ENCODE results near the gene WAS.
"Not testable (repeated sequence)": the region's sequence is repeated elsewhere in the genome, so short reads cannot be mapped to it uniquely, and the experiment has no call there.

WAS gene

GRCh38 chrX:48688531-48689150, 5.0 kb downstream of the WAS start:
- no peak for DNase-seq

- no peak for DNase-seq
Observed at GRCh38 chrX:48689208-48689920, 5.8 kb downstream of the WAS start.

- DNase-seq = not testable (repeated sequence)
Observed at GRCh38 chrX:48691746-48692145, 8.1 kb downstream of the WAS start.

- DNase-seq = no peak
Observed at GRCh38 chrX:48694776-48695533, 11.4 kb downstream of the WAS start.

- DNase-seq = no peak
Observed at GRCh38 chrX:48695534-48695896, 11.9 kb downstream of the WAS start.

- no peak for DNase-seq
Observed at GRCh38 chrX:48695925-48696300, 12.3 kb downstream of the WAS start.

- peak in 1 of 2 experiments; percentile 73 for DNase-seq
Observed at GRCh38 chrX:48696301-48696908, 12.8 kb downstream of the WAS start, which contains the start of gene SUV39H1. TSS of gene SUV39H1 (plus strand) at chrX:48696734. CDS start at chrX:48696785, 51 bp downstream.

- DNase-seq = no peak
Observed at GRCh38 chrX:48696909-48697727, 13.5 kb downstream of the WAS start.

- DNase-seq = no peak
Observed at GRCh38 chrX:48698306-48698705, 14.7 kb downstream of the WAS start.

GRCh38 chrX:48700246-48700645, 16.6 kb downstream of the WAS start:
- DNase-seq = no peak

GRCh38 chrX:48700951-48701653, 17.5 kb downstream of the WAS start:
- DNase-seq = no peak

- DNase-seq = no peak
Observed at GRCh38 chrX:48702032-48702431, 18.4 kb downstream of the WAS start.

- no peak for DNase-seq
Observed at GRCh38 chrX:48702716-48703115, 19.1 kb downstream of the WAS start.

- no peak for DNase-seq
Observed at GRCh38 chrX:48703228-48703627, 19.6 kb downstream of the WAS start.

GRCh38 chrX:48703642-48704481, 20.3 kb downstream of the WAS start:
- DNase-seq = no peak

- DNase-seq = no peak
Observed at GRCh38 chrX:48705871-48706270, 22.3 kb downstream of the WAS start.

- no peak for DNase-seq
Observed at GRCh38 chrX:48709522-48710112, 26.0 kb downstream of the WAS start.

- DNase-seq = no peak
Observed at GRCh38 chrX:48711162-48711928, 27.7 kb downstream of the WAS start.

- DNase-seq = no peak
Observed at GRCh38 chrX:48711929-48712505, 28.4 kb downstream of the WAS start.

All from cerebellar nuclear complex (tissue), 1 donor.